Central memory CD4-positive, alpha-beta T cell (primary cell): ENCODE data around the gene DENND2A.
"Not testable (repeated sequence)": the region's sequence is repeated elsewhere in the genome, so short reads cannot be mapped to it uniquely, and the experiment has no call there.

Experiments used
- DNase-seq: peaks from one replicate; pipeline ENCODE4 v3.0.0; 2022

Gene DENND2A

GRCh38 chr7:140646931-140647647 lies 6.5 kb upstream of the DENND2A start:
- DNase-seq: peak; percentile 16

DNA sequence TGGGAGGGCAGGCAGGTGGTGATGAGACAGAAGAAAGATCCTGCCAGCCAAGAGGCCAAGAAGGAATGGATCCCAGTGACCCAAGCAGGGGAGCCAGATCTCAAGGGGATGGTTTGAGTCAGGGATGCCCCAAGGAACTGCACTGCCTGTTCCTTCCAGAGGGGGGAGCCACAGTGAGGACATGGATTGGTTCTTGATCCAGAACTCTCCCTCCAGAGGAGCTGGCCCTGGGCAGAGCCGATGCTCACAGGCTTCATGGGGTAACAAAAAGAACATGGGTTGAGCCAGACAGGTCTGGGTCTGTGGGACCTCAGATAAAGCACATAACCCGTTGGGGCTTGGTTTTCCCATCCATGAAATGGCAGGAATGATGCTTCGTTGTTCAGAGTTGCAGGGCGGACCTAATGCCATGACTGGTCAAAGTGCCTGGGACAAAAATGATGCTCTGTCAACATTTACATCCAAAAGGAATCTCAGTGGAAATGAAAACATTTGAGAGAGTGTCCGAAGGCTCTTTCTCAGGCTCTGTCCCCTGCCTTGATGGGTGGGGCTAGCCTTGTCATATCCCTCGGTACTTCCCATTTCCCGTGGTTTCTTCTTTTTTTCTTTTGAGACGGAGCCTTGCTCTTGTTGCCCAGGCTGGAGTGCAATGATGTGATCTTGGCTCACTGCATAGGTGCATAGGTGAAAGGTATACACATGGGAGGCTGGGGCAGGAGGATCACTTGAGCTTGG lies 4.7 kb upstream of the DENND2A start:
- no peak for DNase-seq

- DNase-seq: not testable (repeated sequence)
These were observed 4.1 kb upstream of the DENND2A start for GRCh38 chr7:140644761-140645160.

DNA sequence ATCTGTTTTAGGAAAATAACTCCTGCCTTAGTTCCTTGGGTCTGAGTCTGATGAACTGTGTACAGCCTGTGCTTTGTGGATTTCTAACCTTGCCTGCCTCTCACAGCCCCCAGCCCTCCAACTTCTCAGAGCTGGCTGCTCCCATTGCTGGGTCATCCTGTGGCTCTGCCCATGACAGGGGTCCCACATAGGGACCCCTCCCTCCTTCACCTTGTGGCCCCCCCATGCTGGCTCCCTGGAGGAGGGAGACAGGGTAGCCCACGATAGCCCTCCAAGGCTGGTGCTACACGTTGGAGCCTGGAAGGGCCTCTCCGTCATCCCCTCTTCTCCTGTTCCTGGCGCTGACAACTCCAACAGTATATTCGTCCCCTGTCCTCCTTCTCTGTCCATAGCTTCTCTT lies 2.8 kb upstream of the DENND2A start:
- no peak for DNase-seq

DNA sequence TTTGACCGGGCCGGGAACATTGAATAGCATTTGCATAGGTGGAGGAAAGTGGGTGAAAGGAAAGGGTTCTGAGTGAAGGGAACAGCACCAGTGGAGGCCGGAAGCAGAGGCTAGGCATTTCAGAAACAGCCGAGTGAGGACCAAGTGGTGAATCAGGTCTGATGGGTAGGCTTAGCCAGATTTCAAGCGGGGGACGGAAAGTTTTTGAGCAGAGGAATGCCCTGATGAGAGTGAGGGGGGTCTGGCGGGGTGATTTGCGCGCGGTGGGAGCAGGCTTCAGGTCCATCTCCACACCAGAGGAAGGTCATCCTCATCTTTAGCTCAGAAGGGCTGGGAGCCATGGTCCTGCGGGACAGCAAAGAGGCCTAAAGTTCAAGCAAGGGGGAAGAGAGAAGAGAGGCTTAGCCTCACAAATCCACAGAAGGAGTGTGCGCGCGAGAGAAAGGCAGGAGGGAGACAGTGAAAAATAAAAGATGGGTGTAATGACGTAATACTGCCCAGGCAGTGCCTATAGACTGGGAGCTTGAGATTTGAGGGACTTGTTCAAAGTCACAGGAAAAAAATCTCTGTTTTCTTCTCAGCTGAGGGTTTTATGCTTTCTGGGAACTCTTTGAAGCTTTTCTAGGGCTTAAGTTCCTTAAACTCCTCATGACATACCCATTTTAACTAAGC lies 1.0 kb upstream of the DENND2A start:
- DNase-seq: no peak

DNA sequence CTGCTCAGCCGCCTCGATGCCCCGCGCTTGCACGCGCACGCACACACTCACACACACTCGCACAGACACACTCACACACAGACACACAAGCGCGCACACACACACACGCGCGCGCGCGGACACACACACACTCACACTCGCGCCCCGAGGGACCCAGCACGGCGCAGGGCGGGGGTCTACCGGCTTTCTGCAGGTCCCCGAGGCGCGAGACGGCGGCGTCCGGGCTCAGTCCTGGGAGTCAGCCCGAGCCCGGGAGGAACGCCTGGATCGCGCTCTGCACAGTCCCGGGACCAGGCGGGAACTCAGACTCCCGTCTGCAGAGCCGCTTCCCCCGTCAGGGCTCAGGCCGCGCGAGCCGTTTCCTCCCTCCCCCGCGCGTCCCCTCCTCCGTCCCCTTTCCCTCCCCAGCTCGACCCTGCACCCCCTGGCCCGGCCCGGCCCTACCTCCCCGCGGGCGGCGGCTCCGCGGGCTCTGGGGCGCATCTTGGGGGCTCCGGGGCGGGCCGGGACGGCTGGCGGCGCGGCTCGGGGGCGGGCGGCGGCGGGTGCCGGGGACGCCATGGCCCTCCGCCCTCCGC lies 464 bp downstream of the DENND2A start:
- no peak for DNase-seq

DNA sequence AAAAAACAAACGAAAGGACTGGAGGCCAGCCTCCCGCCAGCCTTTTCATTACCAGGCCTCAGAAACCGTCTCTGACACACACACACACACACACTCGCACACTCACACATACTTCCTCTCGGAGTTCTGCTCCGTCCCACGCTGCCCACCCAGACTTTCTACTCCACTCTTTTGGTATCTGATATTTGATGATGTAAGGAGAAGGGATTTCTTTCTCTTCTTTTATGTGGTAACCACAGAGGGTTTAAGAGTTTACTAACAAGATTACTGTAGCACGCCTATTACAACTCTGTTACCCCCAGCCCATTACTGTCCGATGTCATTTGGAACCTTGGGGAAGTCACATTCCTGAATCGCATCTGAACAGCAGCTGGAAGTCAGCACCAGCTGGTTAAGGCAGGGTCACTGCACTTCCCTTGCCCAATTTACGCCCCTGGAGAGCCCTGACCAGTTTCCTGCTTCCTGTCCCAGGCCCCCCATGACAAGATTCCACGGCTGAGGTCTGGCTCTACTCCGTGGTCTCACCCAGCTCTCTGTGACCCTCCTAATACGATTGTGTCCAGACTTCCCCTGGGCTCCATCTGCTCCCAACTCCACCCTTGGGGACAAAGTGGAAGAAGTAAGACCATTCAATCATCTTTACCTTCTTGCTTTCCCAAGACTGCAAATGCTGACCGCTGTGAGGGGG lies 1.1 kb downstream of the DENND2A start:
- no peak for DNase-seq

DNA sequence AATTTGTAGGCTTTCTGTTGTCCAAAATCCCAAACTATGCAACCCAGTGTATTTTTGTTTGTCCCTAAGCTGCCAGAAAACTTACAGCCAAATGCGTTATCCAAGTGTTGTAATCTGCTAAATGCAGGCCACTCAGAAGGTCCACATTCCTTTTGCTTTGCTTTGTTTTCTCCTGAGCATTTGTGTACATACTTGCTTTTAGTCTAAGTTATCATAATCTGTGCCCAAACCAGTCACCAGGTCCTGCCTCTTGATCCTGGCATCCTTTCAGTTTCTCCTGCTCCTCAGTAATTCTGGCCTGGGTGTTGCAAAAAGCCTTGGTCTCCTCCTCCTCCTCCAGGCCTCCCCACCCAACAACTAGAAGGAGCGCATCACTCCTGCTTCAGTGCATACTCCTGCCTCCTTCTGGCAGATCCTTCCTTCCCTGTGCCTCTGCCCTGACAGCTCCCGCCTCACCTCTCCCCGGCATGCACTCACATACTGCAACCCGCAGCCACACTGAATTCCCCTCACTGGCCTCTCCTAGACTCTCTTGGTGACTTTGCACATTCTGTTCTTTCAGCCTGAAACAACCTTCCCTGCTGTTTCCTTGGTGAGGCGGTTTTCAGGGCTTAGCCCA lies 2.3 kb downstream of the DENND2A start:
- DNase-seq: no peak

DNA sequence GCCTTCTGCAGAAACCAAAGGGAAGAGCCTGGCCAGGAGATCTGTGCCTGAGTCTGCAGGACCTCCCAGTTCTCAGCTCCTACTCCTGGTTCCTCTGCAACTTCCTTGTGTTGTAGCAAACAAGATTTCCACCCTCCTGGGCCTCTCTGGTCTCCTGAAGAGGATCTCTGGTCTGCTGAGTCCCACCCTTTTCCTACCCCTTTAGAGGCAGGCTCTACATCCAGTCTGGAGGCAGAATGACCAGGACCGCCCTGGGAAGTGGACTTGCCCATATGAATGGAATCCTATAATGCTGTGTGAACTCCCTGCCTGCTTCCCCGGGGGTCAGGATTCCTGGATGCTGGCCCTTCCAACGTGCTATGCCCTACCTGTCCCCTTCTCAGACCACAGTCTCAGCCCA lies 3.2 kb downstream of the DENND2A start:
- no peak for DNase-seq

DNA sequence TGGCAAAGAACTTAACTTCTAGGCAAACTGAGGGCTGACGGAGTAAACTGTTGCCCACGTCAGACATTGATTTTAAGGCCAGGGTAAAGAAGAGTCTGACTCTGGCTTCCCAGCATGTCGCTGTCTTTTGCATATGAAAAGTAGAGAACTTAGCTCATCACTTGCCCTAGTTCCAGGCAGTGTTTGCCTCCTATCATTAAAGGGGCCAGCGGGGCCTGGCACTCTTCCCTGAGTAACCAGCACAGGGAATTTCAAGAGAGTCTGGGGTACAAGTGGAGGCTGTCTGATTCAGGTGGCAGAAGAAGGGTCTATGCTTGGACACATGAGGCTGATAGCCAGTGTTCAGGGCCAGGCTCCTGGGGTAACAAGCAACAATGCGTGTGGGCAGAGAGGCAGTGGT lies 4.8 kb downstream of the DENND2A start:
- no peak for DNase-seq

DNA sequence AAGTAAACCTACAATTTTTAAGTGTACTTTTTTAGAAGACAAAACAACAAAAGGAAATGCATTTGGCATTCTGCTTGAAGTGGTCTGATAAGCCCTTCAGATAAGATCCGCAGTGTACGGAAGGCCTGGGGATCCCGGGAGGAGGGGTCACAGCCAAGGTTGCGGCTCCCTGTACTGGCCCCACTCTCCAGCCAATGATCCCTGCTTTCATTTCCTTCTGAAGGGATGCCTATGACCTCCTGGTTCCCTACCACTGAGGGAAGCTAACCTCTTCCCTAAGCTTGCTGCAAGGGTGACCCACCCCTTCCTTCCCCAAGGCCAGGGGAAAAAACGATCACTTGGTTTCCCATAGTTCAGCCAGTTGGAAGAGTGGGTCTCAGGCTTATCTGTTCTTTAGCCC lies 5.3 kb downstream of the DENND2A start:
- no peak for DNase-seq

- no peak for DNase-seq
These were observed 9.0 kb downstream of the DENND2A start for GRCh38 chr7:140631602-140632001.

GRCh38 chr7:140631021-140631420 lies 9.6 kb downstream of the DENND2A start:
- DNase-seq: no peak

- no peak for DNase-seq
These were observed 14.4 kb downstream of the DENND2A start for GRCh38 chr7:140625908-140626868.

DNA sequence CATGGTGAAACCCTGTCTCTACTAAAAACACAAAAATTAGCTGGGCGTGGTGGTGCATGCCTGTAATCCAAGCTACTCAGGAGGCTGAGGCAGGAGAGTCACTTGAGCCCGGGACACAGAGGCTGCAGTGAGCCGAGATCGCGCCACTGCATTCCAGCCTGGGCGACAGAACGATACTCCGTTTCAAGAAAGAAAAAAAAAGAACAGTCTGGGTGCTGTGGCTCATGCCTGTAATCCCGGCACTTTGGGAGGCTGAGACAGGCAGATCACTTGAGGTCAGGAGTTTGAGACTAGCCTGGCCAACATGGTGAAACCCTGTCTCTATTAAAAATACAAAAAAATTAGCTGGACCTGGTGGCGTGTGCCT lies 15.4 kb downstream of the DENND2A start:
- not testable (repeated sequence) for DNase-seq

DNA sequence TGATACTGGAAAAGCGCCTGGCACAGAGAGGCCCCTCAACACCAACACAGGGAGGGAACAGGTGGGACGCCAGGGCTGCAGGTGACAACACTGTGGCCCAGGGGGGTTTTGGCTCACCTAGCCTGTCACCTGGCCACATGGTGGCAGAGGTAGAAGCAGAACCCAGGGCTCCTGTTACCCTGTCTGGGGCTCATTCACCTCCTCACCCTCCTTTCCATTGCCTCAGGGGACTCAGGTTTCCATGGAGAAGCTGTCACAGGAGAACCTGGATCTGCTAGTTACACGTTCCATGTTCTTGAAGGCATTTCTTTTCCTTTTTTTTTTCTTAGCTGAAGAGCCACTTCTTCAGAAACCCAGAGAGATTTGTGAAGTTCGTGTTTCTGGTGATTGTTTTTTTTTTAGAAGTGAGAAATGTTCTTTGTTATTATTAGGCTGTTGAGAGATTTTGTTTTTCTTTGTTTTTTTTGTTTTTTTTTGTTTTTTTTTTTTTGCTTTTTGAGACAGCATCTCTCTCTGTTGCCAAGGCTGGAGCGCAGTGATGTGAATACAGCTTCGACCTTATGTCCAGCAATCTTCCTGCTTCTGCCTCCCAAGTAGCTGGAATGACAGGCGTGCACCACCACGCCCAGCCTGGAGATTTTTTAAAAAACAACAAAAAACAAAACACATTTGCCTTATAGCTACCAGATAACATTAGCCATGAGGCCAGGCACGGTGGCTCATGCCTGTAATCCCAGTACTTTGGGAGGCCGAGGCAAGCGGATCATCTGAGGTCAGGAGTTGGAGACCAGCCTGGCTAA lies 16.0 kb downstream of the DENND2A start:
- DNase-seq: no peak

DNA sequence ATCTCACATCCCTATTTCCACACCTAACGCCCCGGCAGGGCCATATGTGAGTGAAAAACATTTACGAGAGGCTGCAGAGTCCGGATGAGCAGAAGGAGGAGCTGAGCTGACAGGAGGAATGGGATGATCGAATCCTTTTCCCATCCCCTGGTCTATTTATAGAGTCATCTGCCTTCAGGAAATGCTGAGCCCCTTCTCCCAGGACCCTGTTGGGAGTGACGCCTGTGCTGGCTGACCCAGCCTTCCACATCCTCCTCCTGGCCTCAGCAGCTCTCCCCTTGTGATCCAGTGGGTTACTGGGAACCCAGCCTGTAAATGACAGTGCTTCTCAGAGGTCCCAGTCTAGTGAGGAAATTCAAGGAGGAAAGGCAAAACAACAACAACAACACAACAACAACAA lies 16.6 kb downstream of the DENND2A start:
- DNase-seq: no peak

DNA sequence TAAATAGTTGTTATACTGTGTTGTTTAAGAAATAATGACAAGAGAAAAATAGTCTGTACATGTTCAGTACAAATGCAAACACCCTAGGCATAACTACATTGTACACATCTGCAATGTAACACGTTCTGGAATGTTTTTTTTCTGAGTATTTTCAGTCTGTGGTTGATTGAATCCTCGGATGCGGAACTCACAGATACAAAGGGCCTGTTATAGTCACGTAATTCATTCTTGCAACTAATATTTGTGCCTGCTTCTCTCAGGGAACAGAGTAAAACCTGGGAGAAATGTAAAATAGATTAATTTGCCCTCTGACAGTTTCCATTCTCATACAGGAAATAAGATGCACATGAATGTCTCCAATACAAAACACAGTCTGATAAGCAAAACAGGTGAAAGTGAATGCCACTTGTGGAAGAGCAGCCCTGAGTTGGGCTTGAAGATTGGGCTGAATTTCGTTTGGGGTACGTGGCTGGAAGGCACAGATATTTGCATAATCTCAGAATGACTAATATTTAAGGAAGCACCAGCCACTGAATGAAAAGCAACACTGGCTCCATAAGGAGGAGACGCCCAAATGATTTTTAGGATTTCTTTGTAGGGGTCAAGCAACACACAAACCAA lies 19.1 kb downstream of the DENND2A start:
- no peak for DNase-seq

GRCh38 chr7:140619915-140620510 lies 20.6 kb downstream of the DENND2A start:
- not testable (repeated sequence) for DNase-seq

GRCh38 chr7:140619176-140619575 lies 21.4 kb downstream of the DENND2A start:
- DNase-seq: no peak
